ENCODE data around the gene GSE1.

DNA sequence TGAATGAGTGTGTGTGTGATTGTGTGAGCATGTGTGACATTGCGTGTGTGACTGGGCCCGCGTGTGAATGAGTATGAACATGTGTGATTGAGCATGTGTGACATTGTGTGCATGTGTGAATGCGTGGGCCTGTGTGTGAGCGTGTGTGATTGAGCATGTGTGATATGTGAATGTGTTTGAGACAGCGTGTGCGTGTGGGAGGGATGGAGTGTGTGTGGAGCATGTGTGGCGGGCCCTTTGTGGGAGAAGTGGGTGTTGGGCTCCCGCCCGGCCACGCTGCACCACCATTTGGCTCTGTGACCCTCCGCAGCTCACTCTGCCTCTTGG, 22.7 kb upstream of the GSE1 start:
- TF ChIP-seq, protein P1, sequence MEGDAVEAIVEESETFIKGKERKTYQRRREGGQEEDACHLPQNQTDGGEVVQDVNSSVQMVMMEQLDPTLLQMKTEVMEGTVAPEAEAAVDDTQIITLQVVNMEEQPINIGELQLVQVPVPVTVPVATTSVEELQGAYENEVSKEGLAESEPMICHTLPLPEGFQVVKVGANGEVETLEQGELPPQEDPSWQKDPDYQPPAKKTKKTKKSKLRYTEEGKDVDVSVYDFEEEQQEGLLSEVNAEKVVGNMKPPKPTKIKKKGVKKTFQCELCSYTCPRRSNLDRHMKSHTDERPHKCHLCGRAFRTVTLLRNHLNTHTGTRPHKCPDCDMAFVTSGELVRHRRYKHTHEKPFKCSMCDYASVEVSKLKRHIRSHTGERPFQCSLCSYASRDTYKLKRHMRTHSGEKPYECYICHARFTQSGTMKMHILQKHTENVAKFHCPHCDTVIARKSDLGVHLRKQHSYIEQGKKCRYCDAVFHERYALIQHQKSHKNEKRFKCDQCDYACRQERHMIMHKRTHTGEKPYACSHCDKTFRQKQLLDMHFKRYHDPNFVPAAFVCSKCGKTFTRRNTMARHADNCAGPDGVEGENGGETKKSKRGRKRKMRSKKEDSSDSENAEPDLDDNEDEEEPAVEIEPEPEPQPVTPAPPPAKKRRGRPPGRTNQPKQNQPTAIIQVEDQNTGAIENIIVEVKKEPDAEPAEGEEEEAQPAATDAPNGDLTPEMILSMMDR (IDR thresholded peaks at IDR 0.05), result no peak
- no peak for TF ChIP-seq POLR2A (IDR thresholded peaks at IDR 0.05)
- no peak for TF ChIP-seq EP300 (IDR thresholded peaks at IDR 0.05)
